Motor neuron (in vitro differentiated cells): ENCODE results near the gene DIAPH3. TPM values are rescaled to one million over a fixed set of nuclear protein-coding genes. Genes with fewer than 3 reads are reported as not detected.

ENCODE experiments used
- ATAC-seq, 8 experiments: fragments of 200-7000 bp; cut with Tn5 transposase; replicated peaks in 6 of 8; 2 replicates each; pipeline ENCODE4 v1.8.0; 2021; ENCODE audit warnings: mild to moderate bottlenecking in 8 of 8, moderate library complexity in 8 of 8
- H3K27ac ChIP-seq, 2 donors: fragments of 250-450 bp; sonication (Bioruptor Pico); 2 replicates each; pipeline ENCODE4 v1.9.0; 2021; ENCODE audit warnings: antibody characterized with exemption in 2 of 2, mild to moderate bottlenecking in 2 of 2, moderate library complexity in 1 of 2
- H3K4me1 ChIP-seq, 2 donors: fragments of 250-450 bp; sonication (Bioruptor Pico); replicated peaks in 1 of 2; 2 replicates each; pipeline ENCODE4 v1.6.1; 2021; ENCODE audit warnings: antibody characterized with exemption in 2 of 2, mild to moderate bottlenecking in 2 of 2, moderate library complexity in 1 of 2
- H3K4me3 ChIP-seq, 5 donors: fragments of 250-450 bp; sonication (Bioruptor Pico); 2 replicates each; pipeline ENCODE4 v1.9.0; 2021; ENCODE audit warnings: antibody characterized with exemption in 5 of 5, mild to moderate bottlenecking in 5 of 5, moderate library complexity in 4 of 5
- WGBS, 10 experiments: fragments of 450-650 bp; shearing (Covaris generic); methylation state at CpG; one replicate each; pipeline ENCODE4 v1.0.0; 2022; 5-methylcytosine and 5-hydroxymethylcytosine counted together
- in situ Hi-C, 9 experiments: fragments of 400-800 bp; cut with MboI; loops; one replicate each; pipeline ENCODE4 v1.15.0; 2021; ENCODE audit warnings: low sequenced_read_pairs in 9 of 9, low pct_unique_long_range_greater_than_20kb in 2 of 9; ENCODE audit not compliant: unreplicated experiment in 9 of 9
- total RNA-seq, 8 experiments: library from RNA; unstranded; fragments of 300-600 nt; gene quantifications; 2 replicates each; pipeline versions ENCODE4 v1.2.3 to v1.2.4, GENCODE V29; 2022

DIAPH3 gene
- total RNA-seq, 8 experiments from 2014 or later = 0.25 to 11.2 (median 3.4) TPM

GRCh38 chr13:59790626-59791025 lies 373.1 kb downstream of the DIAPH3 start:
- Histone ChIP-seq H3K4me3 (no peak overlapping the region), H3K4me1 (peaks cover 12 to 16% of the 10 kb centered on the region in 2 donors), H3K27ac (no peak overlapping the region)
- 0 to 58% (median 22%) methylated on average over 1 to 2 of the region's 2 CpGs for WGBS, 10 experiments
- ATAC-seq = peak in 3 of 8 experiments; percentile 86 to 92 (median 91)
- in situ Hi-C loops = no loop called here

- H3K4me3 ChIP-seq = no peak overlapping the region
- WGBS, 10 experiments = 77 to 100% (median 91%) methylated on average over 2 to 6 of the region's 6 CpGs
These were observed 374.2 kb downstream of the DIAPH3 start for GRCh38 chr13:59789558-59789957.

GRCh38 chr13:59787679-59788078 lies 376.0 kb downstream of the DIAPH3 start:
- in situ Hi-C loops = no loop called here
- peaks cover 12 to 16% of the 10 kb centered on the region in 2 donors for H3K4me1 ChIP-seq
- ATAC-seq = no peak
- H3K4me3 ChIP-seq = no peak overlapping the region
- no peak overlapping the region for H3K27ac ChIP-seq

More at GRCh38 chr13:59789558-59789957, 374.2 kb downstream of the DIAPH3 start:
- in situ Hi-C loops = no loop called here
- H3K4me1 ChIP-seq = peaks cover 12 to 16% of the 10 kb centered on the region in 2 donors
- H3K27ac ChIP-seq = no peak overlapping the region
- no peak for ATAC-seq

- in situ Hi-C loops = no loop called here
- ATAC-seq = no peak
- H3K4me3 ChIP-seq = no peak overlapping the region
- WGBS, 10 experiments = 54 to 98% (median 94%) methylated on average over 3 to 4 of the region's 4 CpGs; no CpG with 5 or more reads in 1 of the 10 experiments
- H3K4me1 ChIP-seq = no peaks in the 10 kb centered on the region
- no peak overlapping the region for H3K27ac ChIP-seq
These were observed 381.0 kb downstream of the DIAPH3 start for GRCh38 chr13:59782696-59783095.

- Histone ChIP-seq H3K27ac (no peak overlapping the region), H3K4me1 (peaks cover 0 to 2% of the 10 kb centered on the region in 2 donors), H3K4me3 (no peak overlapping the region)
- in situ Hi-C loops = no loop called here
- WGBS, 10 experiments = 64 to 100% (median 96%) methylated on average over 1 to 2 of the region's 2 CpGs
- ATAC-seq = peak in 1 of 8 experiments; percentile 21
These were observed 383.7 kb downstream of the DIAPH3 start for GRCh38 chr13:59780058-59780457.

- in situ Hi-C loops = loop anchor here in 1 of 9 experiments (10.0 kb wide), 1 partner anchor 92 kb away; no protein-coding TSS in a partner anchor
- H3K4me3 ChIP-seq = no peak overlapping the region
- 47 to 100% (median 89%) methylated on average over 1 to 5 of the region's 5 CpGs for WGBS, 10 experiments
- peak in 1 of 8 experiments; percentile 30 for ATAC-seq
- H3K27ac ChIP-seq = no peak overlapping the region
- H3K4me1 ChIP-seq = peaks cover 0 to 13% of the 10 kb centered on the region in 2 donors
These were observed 386.6 kb downstream of the DIAPH3 start for GRCh38 chr13:59776924-59777690.

GRCh38 chr13:59774491-59774971 lies 389.2 kb downstream of the DIAPH3 start:
- Histone ChIP-seq H3K27ac (no peak overlapping the region), H3K4me3 (no peak overlapping the region), H3K4me1 (peaks cover 0 to 13% of the 10 kb centered on the region in 2 donors)
- in situ Hi-C loops = loop anchor here in 1 of 9 experiments (10.0 kb wide), 1 partner anchor 90 kb away; no protein-coding TSS in a partner anchor
- peak; percentile 77 to 97 (median 86) for ATAC-seq
- 0 to 50% (median 0%) methylated on average over 1 to 6 of the region's 6 CpGs; no CpG with 5 or more reads in 1 of the 10 experiments for WGBS, 10 experiments

GRCh38 chr13:59771272-59771671 lies 392.5 kb downstream of the DIAPH3 start:
- ATAC-seq = peak in 1 of 8 experiments; percentile 23
- H3K4me3 ChIP-seq = no peak overlapping the region
- no peak overlapping the region for H3K27ac ChIP-seq
- peaks cover 0 to 13% of the 10 kb centered on the region in 2 donors for H3K4me1 ChIP-seq
- in situ Hi-C loops = loop anchor here in 1 of 9 experiments (10.0 kb wide), 1 partner anchor 86 kb away; no protein-coding TSS in a partner anchor

- ATAC-seq = no peak
- in situ Hi-C loops = loop anchor here in 1 of 9 experiments (10.0 kb wide), 1 partner anchor 86 kb away; no protein-coding TSS in a partner anchor
These were observed 393.3 kb downstream of the DIAPH3 start for GRCh38 chr13:59770451-59770850.

GRCh38 chr13:59766236-59766635 lies 397.5 kb downstream of the DIAPH3 start:
- no peak overlapping the region for H3K4me3 ChIP-seq
- no peaks in the 10 kb centered on the region for H3K4me1 ChIP-seq
- no peak for ATAC-seq
- no peak overlapping the region for H3K27ac ChIP-seq
- WGBS, 10 experiments = 80 to 100% (median 100%) methylated on average over 1 of the region's 1 CpG; no CpG with 5 or more reads in 5 of the 10 experiments
- in situ Hi-C loops = no loop called here

More at GRCh38 chr13:59770451-59770850, 393.3 kb downstream of the DIAPH3 start:
- Histone ChIP-seq H3K4me1 (peaks cover 0 to 13% of the 10 kb centered on the region in 2 donors), H3K27ac (no peak overlapping the region), H3K4me3 (no peak overlapping the region)

- H3K27ac ChIP-seq = no peak overlapping the region
- H3K4me1 ChIP-seq = no peaks in the 10 kb centered on the region
- in situ Hi-C loops = no loop called here
- ATAC-seq = no peak
- H3K4me3 ChIP-seq = no peak overlapping the region
These were observed 408.0 kb downstream of the DIAPH3 start for GRCh38 chr13:59755632-59756290.

- peaks cover 9% of the 10 kb centered on the region in 2 donors for H3K4me1 ChIP-seq
- WGBS, 10 experiments = 29 to 100% (median 71%) methylated on average over 1 to 2 of the region's 2 CpGs; no CpG with 5 or more reads in 1 of the 10 experiments
- in situ Hi-C loops = no loop called here
- H3K27ac ChIP-seq = no peak overlapping the region
- no peak overlapping the region for H3K4me3 ChIP-seq
- no peak for ATAC-seq
These were observed 409.3 kb downstream of the DIAPH3 start for GRCh38 chr13:59754411-59754810.

- Histone ChIP-seq H3K4me3 (peak overlapping the region in 4 of 5 donors; percentile 3 to 19 (median 10)), H3K4me1 (peaks cover 9% of the 10 kb centered on the region in 2 donors), H3K27ac (peak overlapping the region in 1 of 2 donors; percentile 2)
- 0 to 52% (median 1%) methylated on average over 1 to 7 of the region's 7 CpGs for WGBS, 10 experiments
- in situ Hi-C loops = no loop called here
- ATAC-seq = peak; percentile 96 to 99 (median 99)
These were observed 412.9 kb downstream of the DIAPH3 start for GRCh38 chr13:59750860-59751259.
